Activated T-cell treated with anti-CD3 and anti-CD28 coated beads, Interleukin-2, amount 50 U/mL, for 72 hours (primary cell): ENCODE measurements around the gene DAW1. TPM values are rescaled to one million over a fixed set of nuclear protein-coding genes. Genes with fewer than 3 reads are reported as not detected.
A peak's percentile ranks its signal among the peaks of the same experiment; 100 is the strongest.
"Not testable (repeated sequence)": the region's sequence is repeated elsewhere in the genome, so short reads cannot be mapped to it uniquely, and the experiment has no call there.

Experiments
- ATAC-seq, 2 donors: fragments of 150-1000 bp; cut with Tn5 transposase; replicated peaks in 1 of 2; 2 replicates each; pipeline ENCODE4 v1.10.0; 2021; ENCODE audit warnings: moderate library complexity in 2 of 2, mild to moderate bottlenecking in 1 of 2
- DNase-seq, 2 donors: peaks; one replicate each; pipeline ENCODE4 v3.0.0; 2021 to 2022; ENCODE audit warnings: mixed read lengths in 1 of 2
- H3K27ac Mint-ChIP-seq: one replicate; pipeline ENCODE4 v1.8.0; 2022; ENCODE audit warnings: mild to moderate bottlenecking, moderate library complexity, mixed read lengths
- H3K27me3 Mint-ChIP-seq: one replicate; pipeline ENCODE4 v1.8.0; 2022; ENCODE audit warnings: low read depth, mixed read lengths
- H3K36me3 Mint-ChIP-seq, 2 donors: one replicate each; pipeline ENCODE4 v1.8.0; 2022; ENCODE audit warnings: mixed read lengths in 2 of 2, mild to moderate bottlenecking in 1 of 2; ENCODE audit not compliant: insufficient read depth in 2 of 2
- H3K4me1 Mint-ChIP-seq: one replicate; pipeline ENCODE4 v1.8.0; 2022; ENCODE audit warnings: low read depth, mixed read lengths
- H3K4me3 Mint-ChIP-seq, 2 donors: one replicate each; pipeline ENCODE4 v1.8.0; 2022; ENCODE audit warnings: mild to moderate bottlenecking in 2 of 2, mixed read lengths in 2 of 2, moderate library complexity in 2 of 2
- H3K9me3 Mint-ChIP-seq, 2 donors: one replicate each; pipeline ENCODE4 v1.8.0; 2022; ENCODE audit warnings: mixed read lengths in 2 of 2
- total RNA-seq, 2 donors: library from RNA; stranded (reverse); gene quantifications; one replicate each; pipeline ENCODE4 v1.2.3, GENCODE V29; 2022

The DAW1 gene
- total RNA-seq = not detected

- ATAC-seq (peak; percentile 65 to 85), DNase-seq (peak; percentile 24 to 51)
- Mint-ChIP-seq H3K27me3 (peaks cover 34% of the 10 kb centered on the region), H3K27ac (no peak within 1 kb of the TSS), H3K4me1 (no peaks in the 10 kb centered on the region), H3K9me3 (peaks cover 2 to 3% of the 10 kb centered on the region in 2 donors), H3K4me3 (peak within 1 kb of the TSS; percentile 36 to 51), H3K36me3 (no peaks in the 10 kb centered on the region)
These were observed at the start of gene DAW1 for GRCh38 chr2:227871375-227871791. TSS of gene DAW1 (plus strand) at chr2:227871631. CDS start at chr2:227871690, 59 bp downstream.

GRCh38 chr2:227822416-227823003 lies 48.9 kb upstream of the DAW1 start:
- Mint-ChIP-seq H3K4me1 (peaks cover 15% of the 10 kb centered on the region), H3K27me3 (peaks cover 45% of the 10 kb centered on the region), H3K36me3 (peaks cover 0 to 5% of the 10 kb centered on the region in 2 donors), H3K27ac (no peak overlapping the region), H3K9me3 (peaks cover 3 to 9% of the 10 kb centered on the region in 2 donors), H3K4me3 (no peak overlapping the region)
- DNase-seq = no peak
- no peak for ATAC-seq

- DNase-seq (no peak), ATAC-seq (no peak)
- peaks cover 38% of the 10 kb centered on the region for H3K27me3 Mint-ChIP-seq
- no peak overlapping the region for H3K27ac Mint-ChIP-seq
- peaks cover under 1% of the 10 kb centered on the region for H3K4me1 Mint-ChIP-seq
- H3K4me3 Mint-ChIP-seq = no peak overlapping the region
- H3K9me3 Mint-ChIP-seq = peaks cover 3 to 9% of the 10 kb centered on the region in 2 donors
- H3K36me3 Mint-ChIP-seq = peaks cover 0 to 5% of the 10 kb centered on the region in 2 donors
These were observed 47.5 kb upstream of the DAW1 start for GRCh38 chr2:227823922-227824321.

GRCh38 chr2:227824711-227825110 lies 46.7 kb upstream of the DAW1 start:
- H3K4me3 Mint-ChIP-seq = no peak overlapping the region
- peaks cover 3 to 9% of the 10 kb centered on the region in 2 donors for H3K9me3 Mint-ChIP-seq
- no peaks in the 10 kb centered on the region for H3K4me1 Mint-ChIP-seq

GRCh38 chr2:227826019-227826521 lies 45.4 kb upstream of the DAW1 start:
- peak in 1 of 2 donors; percentile 81 for ATAC-seq

More at GRCh38 chr2:227824711-227825110, 46.7 kb upstream of the DAW1 start:
- H3K27ac Mint-ChIP-seq = no peak overlapping the region
- no peak for DNase-seq
- H3K27me3 Mint-ChIP-seq = peaks cover 38% of the 10 kb centered on the region
- H3K36me3 Mint-ChIP-seq = peaks cover 0 to 5% of the 10 kb centered on the region in 2 donors
- ATAC-seq = no peak

GRCh38 chr2:227826563-227826962 lies 44.9 kb upstream of the DAW1 start:
- H3K4me3 Mint-ChIP-seq = peak overlapping the region in 1 of 2 donors; percentile 45
- H3K27ac Mint-ChIP-seq = peak overlapping the region; percentile 36
- ATAC-seq (peak in 1 of 2 donors; percentile 48), DNase-seq (no peak)
- peaks cover 0 to 5% of the 10 kb centered on the region in 2 donors for H3K9me3 Mint-ChIP-seq
- H3K4me1 Mint-ChIP-seq = no peaks in the 10 kb centered on the region
- no peaks in the 10 kb centered on the region for H3K36me3 Mint-ChIP-seq
- peaks cover 21% of the 10 kb centered on the region for H3K27me3 Mint-ChIP-seq

More at GRCh38 chr2:227826019-227826521, 45.4 kb upstream of the DAW1 start:
- H3K9me3 Mint-ChIP-seq = peaks cover 3 to 5% of the 10 kb centered on the region in 2 donors
- DNase-seq = peak in 1 of 2 donors; percentile 20
- no peaks in the 10 kb centered on the region for H3K4me1 Mint-ChIP-seq
- peak overlapping the region; percentile 5 for H3K27ac Mint-ChIP-seq
- peaks cover 0 to 3% of the 10 kb centered on the region in 2 donors for H3K36me3 Mint-ChIP-seq
- peak overlapping the region; percentile 14 to 55 for H3K4me3 Mint-ChIP-seq
- H3K27me3 Mint-ChIP-seq = peaks cover 26% of the 10 kb centered on the region

GRCh38 chr2:227827143-227827542 lies 44.3 kb upstream of the DAW1 start:
- H3K4me1 Mint-ChIP-seq = no peaks in the 10 kb centered on the region
- no peak for DNase-seq
- no peak overlapping the region for H3K4me3 Mint-ChIP-seq
- no peak overlapping the region for H3K27ac Mint-ChIP-seq
- peaks cover 19% of the 10 kb centered on the region for H3K27me3 Mint-ChIP-seq
- H3K9me3 Mint-ChIP-seq = peaks cover 0 to 5% of the 10 kb centered on the region in 2 donors
- no peaks in the 10 kb centered on the region for H3K36me3 Mint-ChIP-seq
- no peak for ATAC-seq

- Mint-ChIP-seq H3K36me3 (no peaks in the 10 kb centered on the region), H3K27ac (no peak overlapping the region), H3K9me3 (no peaks in the 10 kb centered on the region), H3K27me3 (peaks cover 12% of the 10 kb centered on the region), H3K4me1 (no peaks in the 10 kb centered on the region), H3K4me3 (no peak overlapping the region)
- ATAC-seq (no peak), DNase-seq (no peak)
These were observed 42.9 kb upstream of the DAW1 start for GRCh38 chr2:227828477-227828912.

- no peaks in the 10 kb centered on the region for H3K9me3 Mint-ChIP-seq
- H3K4me3 Mint-ChIP-seq = no peak overlapping the region
- DNase-seq = no peak
- ATAC-seq = no peak
- no peak overlapping the region for H3K27ac Mint-ChIP-seq
- H3K36me3 Mint-ChIP-seq = no peaks in the 10 kb centered on the region
- H3K4me1 Mint-ChIP-seq = no peaks in the 10 kb centered on the region
- peaks cover 12% of the 10 kb centered on the region for H3K27me3 Mint-ChIP-seq
These were observed 42.1 kb upstream of the DAW1 start for GRCh38 chr2:227829337-227829736.

GRCh38 chr2:227834423-227834822 lies 37.0 kb upstream of the DAW1 start:
- Mint-ChIP-seq H3K4me1 (no peaks in the 10 kb centered on the region), H3K36me3 (no peaks in the 10 kb centered on the region), H3K27me3 (peaks cover 12% of the 10 kb centered on the region), H3K27ac (no peak overlapping the region), H3K4me3 (no peak overlapping the region), H3K9me3 (peaks cover 0 to 7% of the 10 kb centered on the region in 2 donors)
- ATAC-seq (no peak), DNase-seq (no peak)

GRCh38 chr2:227834916-227835650 lies 36.3 kb upstream of the DAW1 start:
- Mint-ChIP-seq H3K4me3 (no peak overlapping the region), H3K27ac (no peak overlapping the region), H3K9me3 (peaks cover 0 to 7% of the 10 kb centered on the region in 2 donors), H3K27me3 (peaks cover 12% of the 10 kb centered on the region), H3K36me3 (no peaks in the 10 kb centered on the region), H3K4me1 (no peaks in the 10 kb centered on the region)
- ATAC-seq (no peak), DNase-seq (no peak)

- not testable (repeated sequence) for H3K4me3 Mint-ChIP-seq, H3K36me3 Mint-ChIP-seq, H3K27ac Mint-ChIP-seq, ATAC-seq, H3K9me3 Mint-ChIP-seq, H3K4me1 Mint-ChIP-seq, DNase-seq
- H3K27me3 Mint-ChIP-seq = peaks cover 17% of the 10 kb centered on the region
These were observed 31.9 kb upstream of the DAW1 start for GRCh38 chr2:227839339-227840129.
